ENCODE results near the gene NFKBIZ.

NFKBIZ gene, protein sequence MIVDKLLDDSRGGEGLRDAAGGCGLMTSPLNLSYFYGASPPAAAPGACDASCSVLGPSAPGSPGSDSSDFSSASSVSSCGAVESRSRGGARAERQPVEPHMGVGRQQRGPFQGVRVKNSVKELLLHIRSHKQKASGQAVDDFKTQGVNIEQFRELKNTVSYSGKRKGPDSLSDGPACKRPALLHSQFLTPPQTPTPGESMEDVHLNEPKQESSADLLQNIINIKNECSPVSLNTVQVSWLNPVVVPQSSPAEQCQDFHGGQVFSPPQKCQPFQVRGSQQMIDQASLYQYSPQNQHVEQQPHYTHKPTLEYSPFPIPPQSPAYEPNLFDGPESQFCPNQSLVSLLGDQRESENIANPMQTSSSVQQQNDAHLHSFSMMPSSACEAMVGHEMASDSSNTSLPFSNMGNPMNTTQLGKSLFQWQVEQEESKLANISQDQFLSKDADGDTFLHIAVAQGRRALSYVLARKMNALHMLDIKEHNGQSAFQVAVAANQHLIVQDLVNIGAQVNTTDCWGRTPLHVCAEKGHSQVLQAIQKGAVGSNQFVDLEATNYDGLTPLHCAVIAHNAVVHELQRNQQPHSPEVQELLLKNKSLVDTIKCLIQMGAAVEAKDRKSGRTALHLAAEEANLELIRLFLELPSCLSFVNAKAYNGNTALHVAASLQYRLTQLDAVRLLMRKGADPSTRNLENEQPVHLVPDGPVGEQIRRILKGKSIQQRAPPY

DNA sequence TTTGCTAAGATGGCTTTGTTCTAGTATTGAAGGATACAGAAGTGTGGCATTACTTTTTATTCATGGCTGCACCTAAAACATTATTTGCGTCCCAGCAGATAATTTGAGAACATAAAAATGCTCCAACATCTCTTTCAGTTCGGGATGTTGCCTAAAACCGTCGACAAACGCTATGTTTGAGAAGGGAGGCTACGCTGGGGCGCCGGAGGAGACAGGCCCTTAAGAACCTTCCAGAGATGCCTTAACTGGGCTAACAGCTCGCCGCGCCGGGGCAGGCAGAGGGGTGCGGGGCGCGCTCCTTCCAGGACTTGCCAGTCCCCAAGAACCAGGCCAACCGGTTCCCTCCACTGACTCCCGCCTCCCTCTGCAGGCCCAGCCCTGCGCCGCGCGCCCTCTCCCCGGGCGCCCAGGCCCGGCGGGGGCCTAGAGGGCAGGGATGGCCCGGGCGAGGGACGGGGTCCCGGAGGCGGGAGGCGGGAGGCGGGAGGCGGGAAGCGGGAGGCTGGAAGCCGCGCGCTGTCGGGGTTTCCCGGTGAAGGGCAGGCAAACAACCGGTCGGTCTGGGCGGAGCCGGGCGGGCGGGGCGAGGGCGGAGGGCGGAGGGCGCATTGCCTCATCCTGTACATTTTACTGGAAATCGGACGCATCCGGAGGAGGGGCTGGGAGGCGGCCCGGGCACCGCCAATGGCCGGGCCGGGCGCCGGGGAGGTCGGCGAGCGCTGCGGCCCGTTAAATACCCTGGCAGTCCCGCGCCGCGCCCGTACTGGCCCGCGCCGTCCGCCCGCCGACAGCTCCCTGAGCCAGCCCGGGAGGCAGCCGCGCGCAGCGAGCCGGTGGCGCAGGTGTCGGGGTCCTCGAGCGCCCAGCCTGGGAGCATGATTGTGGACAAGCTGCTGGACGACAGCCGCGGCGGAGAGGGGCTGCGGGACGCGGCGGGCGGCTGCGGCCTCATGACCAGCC is at the start of gene NFKBIZ:
TSS of gene NFKBIZ (plus strand) at position 761 of the 960 bp plus-strand sequence. CDS start at position 876, 115 bp downstream.
- peak; percentile 84 to 92 for DNase-seq (ENCODE audit: low read depth in 2 of 2)

DNA sequence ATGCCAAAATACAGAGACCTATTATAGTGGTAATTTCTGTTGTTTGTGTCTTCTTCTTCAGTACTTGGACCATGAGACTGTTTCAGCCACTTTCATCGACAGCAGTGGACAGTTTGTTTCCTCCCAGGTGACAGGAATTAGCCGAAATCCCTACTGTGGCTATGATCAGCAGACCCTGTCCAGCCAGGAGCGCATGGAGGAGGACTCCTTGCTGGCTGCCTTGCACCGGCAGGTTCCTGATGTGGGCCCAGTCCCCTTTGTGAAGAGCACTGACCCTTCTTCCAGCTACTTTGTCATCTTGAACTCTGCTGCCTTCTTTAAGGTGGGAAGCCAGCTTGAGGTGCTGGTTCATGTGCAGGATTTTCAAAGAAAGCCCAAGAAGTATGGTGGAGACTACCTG is 48.1 kb upstream of the NFKBIZ start:
- DNase-seq (ENCODE audit: low read depth in 2 of 2): no peak

DNA sequence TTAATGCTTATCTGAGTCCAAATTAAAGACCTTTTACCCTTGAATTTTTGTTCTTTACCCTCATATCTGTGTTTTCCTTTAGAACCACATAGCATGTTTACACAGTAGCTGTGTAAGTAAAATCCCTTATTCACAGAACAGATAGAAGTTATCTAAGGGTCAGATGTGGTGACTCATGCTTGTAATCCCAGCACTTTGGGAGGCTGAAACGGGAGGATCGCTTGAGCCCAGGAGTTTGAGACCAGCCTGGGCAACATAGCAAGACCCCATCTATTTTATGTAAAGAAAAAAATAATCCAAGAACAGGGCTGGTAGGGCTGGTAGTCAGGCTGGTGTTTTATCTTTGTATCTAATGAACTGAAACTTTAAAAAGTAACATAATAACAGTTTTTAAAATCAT is 47.1 kb upstream of the NFKBIZ start:
- no peak for DNase-seq (ENCODE audit: low read depth in 2 of 2)

DNA sequence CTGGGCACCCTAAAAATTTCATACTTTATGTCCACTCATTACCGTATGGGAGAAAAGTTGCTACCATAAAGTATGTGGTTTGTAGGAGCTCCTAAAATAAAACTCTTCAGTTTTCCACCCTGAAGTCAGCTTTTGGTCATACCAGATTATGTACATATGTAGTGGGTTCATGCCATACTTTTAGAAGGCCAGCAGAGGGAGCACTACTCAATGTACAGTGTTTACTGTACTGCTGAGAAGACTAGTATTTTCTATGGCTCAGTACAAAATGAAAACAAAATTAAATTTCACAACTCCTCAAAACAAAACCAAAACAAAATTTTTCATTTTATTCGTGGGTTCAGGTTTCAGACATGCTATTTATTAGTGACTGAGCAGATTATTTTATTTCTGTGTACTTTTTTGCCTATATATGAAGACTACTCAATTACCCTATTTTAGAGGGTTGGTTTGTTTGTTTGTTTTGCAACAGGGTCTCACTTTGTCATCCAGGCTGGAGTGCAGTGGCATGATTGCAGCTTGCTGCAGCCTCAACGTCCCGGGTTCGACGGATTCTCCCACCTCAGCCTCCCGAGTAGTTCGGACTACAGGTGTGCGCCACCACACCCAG is 46.0 kb upstream of the NFKBIZ start:
- peak; percentile 16 to 51 for DNase-seq (ENCODE audit: low read depth in 2 of 2)

DNA sequence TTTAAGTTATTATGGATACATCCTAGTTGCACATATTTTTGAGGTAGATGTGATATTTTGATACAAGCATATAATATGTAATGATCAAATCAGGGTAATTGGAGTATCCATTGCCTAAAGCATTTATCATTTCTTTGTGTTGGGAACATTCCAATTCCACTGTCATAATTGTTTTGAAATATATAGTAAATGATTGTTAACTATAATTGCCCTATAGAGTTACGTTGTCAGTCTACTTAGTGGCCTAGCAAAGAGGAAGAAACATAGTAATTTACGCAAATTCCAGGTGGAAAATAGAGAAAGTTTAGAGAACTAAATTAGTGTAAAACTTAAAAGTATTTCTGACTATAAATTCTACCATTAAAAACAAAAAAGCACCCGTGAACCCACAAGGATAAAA is 45.4 kb upstream of the NFKBIZ start:
- no peak for DNase-seq (ENCODE audit: low read depth in 2 of 2)

DNA sequence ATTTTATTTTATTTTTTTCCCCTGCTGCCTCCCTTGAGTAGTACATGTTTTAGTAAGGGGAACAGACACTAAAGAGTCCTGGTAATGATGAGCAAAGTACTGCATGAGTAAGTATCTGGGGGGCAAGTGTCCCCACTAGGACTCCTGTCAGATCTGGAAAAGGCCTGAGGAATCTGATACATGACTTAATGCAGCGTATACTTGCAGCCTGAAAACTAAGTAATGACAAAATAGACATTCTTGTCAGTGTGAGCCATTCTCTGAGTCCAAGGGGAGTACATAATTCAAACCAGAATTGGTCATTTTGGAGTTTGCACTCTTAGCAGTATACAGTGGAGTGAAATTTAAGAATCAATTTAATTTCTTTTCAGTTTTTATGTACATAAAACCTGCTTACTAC is 42.8 kb upstream of the NFKBIZ start:
- no peak for DNase-seq (ENCODE audit: low read depth in 2 of 2)

DNA sequence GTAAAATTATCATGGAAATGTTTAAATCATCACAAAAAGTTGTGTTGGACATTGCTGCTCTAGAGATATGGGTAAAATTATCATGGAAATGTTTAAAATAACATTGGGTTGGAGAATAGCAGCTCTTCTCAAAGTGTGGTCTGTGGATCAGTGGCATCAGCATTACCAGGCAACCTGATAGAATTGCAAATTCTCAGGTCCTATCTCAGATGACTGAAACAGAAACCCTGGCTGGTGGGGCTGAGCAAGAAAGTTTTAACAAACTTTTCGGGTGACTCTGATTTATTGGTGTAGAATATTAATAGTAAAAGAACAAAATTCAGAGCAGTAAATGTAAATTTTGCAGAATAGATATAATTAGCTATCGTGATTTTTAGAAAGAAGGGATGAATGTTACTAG is 41.4 kb upstream of the NFKBIZ start:
- no peak for DNase-seq (ENCODE audit: low read depth in 2 of 2)

DNA sequence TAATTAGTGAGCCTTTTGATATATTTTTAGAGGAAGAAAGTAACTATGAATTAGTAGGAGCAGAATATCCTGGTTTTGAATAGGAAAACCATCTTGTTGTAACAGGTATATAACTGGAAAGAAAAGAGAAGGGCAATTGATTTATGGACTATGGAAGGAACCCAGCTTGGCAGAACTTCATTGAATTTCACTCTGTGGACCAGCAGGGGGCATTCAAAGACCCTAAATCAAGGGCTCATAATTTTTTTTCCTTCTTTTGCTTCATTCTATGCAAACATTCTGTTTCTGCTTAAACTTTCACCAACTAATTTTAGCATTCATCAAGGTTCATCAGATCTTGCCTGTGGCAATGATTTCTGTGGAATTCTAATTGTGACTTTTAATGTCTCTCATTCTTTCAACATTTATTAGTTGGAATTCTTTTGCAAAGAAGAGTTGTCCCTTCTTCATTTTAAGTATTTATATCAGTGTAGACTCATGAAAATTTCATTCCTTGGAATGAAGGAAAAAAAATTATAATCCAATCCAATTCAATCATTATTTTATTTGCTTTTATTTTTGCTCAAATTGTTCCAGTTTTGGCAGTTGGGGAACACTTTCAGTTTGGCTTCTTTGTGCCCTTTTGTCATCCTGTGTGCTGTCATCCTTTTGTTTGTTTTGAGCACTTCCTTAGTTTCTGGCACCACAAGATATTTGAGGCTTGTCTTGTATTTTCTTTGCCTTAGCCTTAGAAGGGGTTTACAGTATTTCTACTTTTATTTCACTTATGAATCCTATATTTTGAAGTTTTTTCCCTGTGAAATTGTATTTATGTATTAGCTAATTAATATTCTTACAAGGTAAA is 39.9 kb upstream of the NFKBIZ start:
- peak in 1 of 2 donors; percentile 15 for DNase-seq (ENCODE audit: low read depth in 2 of 2)

DNA sequence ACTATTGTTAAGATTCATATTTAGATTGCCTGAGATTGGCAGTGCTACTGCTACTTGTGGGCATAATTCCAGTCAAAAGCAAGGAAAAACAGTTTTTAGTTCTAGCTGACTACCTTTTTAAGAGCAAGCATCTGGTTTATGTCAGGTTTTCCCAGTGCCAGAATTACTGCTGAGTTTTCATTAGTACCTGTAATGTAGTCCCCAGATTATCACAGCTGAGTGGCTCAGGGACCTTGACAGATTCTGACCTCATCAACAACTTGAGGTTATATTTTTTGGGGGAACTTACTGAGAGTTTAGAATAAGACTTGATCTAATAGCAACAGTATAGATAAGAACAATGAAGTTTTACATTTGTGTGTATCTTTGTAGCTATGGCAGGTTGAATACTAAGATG is 39.3 kb upstream of the NFKBIZ start:
- no peak for DNase-seq (ENCODE audit: low read depth in 2 of 2)

DNA sequence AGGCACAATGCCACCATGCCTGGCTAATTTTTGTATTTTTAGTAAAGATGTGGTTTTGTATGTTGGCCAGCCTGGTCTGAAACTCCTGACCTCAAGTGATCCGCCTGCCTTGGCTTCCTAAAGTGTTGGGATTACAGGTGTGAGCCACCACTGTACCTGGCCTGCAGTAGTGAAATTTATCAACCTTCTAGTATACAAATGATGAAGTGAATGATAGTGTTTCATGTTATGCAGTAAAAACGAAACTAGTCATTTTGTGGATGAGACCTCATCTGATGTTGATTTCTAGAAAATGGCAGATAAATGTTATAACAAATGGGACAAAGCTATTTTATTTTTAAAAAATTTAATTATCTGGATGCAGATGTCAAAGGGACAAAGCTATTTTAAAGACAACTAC is 37.4 kb upstream of the NFKBIZ start:
- no peak for DNase-seq (ENCODE audit: low read depth in 2 of 2)

DNA sequence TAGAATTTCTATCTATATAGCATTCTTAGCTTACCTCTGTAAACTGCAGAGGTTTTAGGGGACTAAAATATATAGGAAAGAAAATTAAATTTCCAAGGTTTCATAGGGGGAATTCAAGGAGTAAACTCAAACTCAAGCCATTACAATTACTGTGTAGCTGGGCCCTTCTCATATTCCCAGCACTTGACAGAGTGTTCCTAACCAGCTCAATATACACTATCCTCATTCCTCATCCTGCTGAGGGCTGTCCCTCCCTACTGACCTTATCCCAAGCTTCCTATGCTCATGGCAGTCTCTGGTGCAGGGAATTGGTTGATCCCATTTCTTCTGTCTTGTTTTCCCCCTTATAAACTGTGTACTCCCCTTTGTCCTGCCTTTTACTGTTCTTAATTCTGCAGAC is 36.4 kb upstream of the NFKBIZ start:
- DNase-seq (ENCODE audit: low read depth in 2 of 2): no peak

DNA sequence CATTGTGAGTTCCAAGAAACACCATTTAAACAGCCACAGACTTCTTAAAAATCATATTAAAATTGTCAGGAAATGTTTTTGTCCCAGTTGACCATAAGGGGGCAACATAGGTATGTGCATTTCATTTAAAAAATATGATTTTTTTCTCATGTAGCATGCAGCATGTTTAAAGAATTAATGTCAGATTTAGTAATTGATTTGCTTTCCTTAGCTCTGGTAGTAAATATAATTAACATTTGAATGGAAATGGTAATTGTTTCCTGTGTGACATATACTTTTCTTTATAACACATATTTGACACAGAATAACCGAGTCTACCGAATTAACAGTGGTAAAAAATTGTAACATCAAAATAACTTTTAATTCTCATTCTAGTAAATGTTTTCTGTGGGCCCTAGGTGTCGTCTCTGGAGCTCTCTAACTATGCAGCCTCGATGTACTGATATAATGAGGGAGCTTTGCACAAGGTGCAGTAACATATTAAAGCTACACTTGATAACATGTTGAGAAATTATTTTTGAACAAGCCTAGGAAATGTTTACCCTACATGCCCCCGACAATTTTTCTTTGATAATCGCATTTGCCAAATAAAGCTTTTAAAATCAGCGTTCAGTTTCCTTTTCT is 35.4 kb upstream of the NFKBIZ start:
- no peak for DNase-seq (ENCODE audit: low read depth in 2 of 2)

DNA sequence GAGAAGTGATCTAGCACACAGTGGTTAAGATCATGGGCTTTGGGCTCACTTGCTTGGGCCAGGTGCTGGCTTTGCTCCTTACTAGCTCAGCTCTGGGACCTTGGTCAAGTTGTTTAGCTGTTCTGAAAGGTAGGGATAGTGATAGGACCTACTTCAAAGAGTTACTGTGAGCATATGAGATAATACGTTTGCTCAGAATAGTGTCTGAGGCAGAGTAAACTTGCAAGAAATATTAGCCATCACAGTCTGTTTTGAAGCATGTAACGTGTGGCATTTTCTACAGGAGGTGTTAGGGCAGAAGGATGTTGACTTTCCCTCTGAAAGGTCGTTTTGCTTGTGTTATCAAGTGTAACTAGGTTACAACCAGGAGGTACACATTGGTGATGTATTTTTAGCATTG is 34.5 kb upstream of the NFKBIZ start:
- no peak for DNase-seq (ENCODE audit: low read depth in 2 of 2)

DNA sequence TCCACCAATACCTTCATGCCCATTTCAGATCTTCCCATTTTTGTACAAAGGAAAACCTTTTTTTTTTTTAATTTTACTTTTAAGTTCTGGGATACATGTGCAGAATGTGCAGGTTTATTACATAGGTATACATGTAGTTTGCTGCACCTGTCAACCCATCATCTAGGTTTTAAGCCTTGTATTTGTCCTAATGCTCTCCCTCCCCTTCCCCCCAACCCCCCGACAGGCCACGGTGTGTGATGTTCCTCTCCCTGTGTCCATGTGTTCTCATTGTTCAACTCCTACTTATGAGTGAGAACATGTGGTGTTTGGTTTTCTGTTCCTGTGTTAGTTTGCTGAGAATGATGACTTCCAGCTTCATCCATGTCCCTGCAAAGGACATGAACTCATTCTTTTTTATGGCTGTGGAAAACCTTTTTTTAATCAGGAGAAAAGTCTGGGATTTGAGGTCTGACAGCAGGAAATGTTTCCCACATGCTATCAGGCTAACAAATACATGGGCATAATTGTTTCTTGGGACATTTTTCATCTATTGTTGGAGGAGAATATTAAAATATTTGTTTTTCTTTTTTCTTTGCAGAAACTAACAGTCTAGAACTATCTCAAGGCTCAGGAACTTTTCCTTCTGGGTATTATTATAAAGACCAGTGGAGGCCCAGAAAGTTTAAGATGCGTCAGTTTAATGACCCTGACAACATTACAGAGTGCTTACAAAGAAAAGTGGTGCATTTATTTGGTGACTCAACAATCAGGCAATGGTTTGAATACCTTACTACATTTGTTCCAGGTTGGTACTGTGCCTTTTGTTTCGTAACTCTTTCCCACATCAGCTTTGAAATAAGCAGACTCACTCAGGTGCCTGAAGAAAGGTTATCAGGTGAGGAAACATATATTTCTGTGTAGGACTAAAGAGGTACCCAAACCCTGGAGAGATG is 32.8 kb upstream of the NFKBIZ start:
- no peak for DNase-seq (ENCODE audit: low read depth in 2 of 2)

DNA sequence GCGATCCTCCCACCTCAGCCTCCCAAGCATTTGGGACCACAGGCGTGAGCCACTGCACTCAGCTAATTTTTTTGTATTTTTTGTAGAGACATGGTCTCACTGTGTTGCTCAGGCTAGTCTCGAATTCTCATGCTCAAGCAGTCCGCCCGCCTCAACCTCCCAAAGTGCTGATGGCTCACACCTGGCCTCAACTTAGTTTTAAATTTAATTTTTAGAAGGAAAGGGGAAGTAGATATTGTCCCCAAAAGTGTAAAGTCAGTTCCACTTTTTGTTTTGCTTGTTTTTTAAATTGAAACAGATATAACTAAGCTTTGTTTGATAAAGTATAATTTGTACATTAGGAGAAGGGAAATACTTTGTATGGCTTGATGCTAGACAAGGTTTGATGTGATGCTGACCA is 31.3 kb upstream of the NFKBIZ start:
- no peak for DNase-seq (ENCODE audit: low read depth in 2 of 2)

DNA sequence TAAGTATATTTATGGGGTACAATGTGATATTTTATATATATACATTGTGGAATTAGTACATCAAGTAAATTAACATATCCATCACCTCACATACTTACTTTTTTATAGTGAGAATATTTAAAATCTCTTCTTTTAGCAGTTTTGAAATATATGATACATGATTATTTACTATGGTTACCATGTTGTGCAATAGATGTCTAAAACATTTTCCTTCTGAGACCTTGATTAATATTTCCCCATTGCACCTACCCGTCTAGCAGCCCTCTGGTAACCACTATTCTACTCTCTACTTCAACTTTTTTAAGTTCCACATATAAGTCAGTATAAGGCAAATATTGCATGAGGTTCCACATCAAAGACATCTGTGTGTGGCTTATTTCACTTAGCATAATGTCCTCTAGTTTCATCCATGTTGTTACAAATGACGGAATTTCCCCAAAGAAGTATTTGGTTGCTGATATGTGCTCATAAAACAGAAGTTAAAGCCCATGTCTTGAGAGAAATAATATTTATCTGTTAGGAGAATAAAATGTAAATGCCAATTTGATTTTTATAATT is 29.6 kb upstream of the NFKBIZ start:
- DNase-seq (ENCODE audit: low read depth in 2 of 2): no peak

DNA sequence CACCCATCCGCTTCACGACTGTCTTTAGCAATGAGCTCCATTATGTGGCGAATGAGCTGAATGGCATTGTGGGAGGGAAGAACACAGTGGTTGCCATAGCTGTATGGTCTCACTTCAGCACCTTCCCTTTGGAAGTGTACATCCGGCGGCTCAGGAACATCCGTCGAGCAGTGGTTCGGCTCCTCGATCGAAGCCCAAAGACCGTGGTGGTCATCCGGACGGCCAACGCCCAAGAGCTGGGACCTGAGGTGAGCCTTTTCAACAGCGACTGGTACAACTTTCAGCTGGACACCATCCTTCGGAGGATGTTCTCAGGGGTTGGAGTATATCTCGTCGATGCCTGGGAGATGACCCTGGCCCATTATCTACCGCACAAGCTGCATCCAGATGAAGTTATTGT is 27.8 kb upstream of the NFKBIZ start:
- no peak for DNase-seq (ENCODE audit: low read depth in 2 of 2)

DNA sequence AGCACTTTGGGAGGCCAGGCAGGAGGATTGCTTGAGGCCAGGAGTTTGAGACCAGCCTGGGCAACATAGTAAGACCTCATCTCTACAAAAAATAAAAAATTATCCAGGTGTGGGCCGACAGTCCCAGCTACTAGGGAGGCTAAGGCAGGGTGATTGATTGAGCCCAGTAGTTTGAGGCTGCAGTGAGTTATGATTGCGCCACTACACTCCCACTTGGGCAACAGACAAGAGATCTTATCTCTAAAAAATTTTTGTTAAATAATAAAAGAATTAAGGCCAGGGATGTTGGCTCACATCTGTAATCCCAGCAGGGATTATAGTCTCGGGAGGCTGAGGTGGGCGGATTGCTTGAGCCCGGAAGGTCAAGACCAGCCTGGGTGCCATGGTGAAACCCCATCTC is 25.8 kb upstream of the NFKBIZ start:
- DNase-seq (ENCODE audit: low read depth in 2 of 2): no peak

DNA sequence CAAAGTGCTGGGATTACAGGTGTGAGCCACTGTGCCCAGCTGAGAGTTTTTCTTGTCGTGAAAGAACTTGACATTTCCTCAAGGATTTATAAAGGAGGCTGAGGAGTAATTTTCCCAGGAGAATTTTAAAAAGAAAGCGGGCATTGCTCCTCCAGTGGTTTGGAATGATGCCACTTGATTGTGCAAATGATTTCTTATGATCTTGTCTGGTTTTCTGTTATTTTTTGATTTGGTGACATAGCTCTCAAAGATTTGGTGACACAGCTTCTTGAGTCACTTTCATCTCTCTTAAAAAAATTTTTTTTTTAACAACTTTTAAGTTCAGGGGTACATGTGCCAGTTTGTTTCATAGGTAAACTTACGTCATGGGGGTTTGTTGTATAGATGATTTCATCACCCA is 24.6 kb upstream of the NFKBIZ start:
- DNase-seq (ENCODE audit: low read depth in 2 of 2): no peak

All from stimulated activated CD4-positive, alpha-beta T cell treated with anti-CD3 and anti-CD28 coated beads, Interleukin-15, amount 100 ng/mL, for 48 hours (primary cell).